Loucy (cell line): ENCODE results near the gene ACMSD.

ENCODE experiments used
- CTCF ChIP-seq: fragments of 200-600 bp; sonication (generic); conservative IDR thresholded peaks from 2 replicates; pipeline ENCODE4 v1.5.1; 2014; ENCODE audit warnings: mild to moderate bottlenecking, antibody characterized with exemption, low read length
- EZH2phosphoT487 ChIP-seq: fragments of 200-600 bp; IDR thresholded peaks from 2 replicates; pipeline ENCODE4 v1.6.1; 2018; ENCODE audit warnings: antibody characterized with exemption, mild to moderate bottlenecking, moderate library complexity, borderline replicate concordance

DNA sequence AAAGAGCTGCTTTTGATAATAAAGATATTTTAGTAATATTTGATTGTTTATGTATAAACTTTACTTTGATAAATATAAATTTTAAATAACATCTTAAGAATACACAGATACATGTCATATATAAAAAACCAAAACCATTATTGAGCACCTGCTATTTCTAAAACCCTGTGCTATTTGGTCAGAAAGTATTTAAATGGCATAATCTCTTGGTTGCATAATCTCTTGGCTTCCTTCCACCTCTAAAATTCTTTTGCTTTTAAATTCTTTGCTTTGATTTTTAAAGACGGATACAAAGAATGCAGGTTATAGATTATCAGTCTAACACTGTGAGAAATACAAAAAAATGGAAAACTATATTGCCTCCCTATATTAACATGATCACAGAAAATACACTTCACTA is 36.9 kb downstream of the ACMSD start:
- TF ChIP-seq CTCF (no peak), EZH2phosphoT487 (no peak)
